Neural progenitor cell (in vitro differentiated cells): ENCODE data around the gene TRPT1.

ENCODE experiments used
- CTCF ChIP-seq: fragments of 200-600 bp; sonication (generic); IDR thresholded peaks from 2 replicates; pipeline ENCODE4 v1.5.1; 2017; ENCODE audit warnings: antibody characterized with exemption, mild to moderate bottlenecking
- EZH2 ChIP-seq: fragments of 200-600 bp; sonication (generic); IDR thresholded peaks from 2 replicates; pipeline ENCODE4 v1.6.1; 2017; ENCODE audit warnings: antibody characterized with exemption, mild to moderate bottlenecking, moderate library complexity
- EZH2phosphoT487 ChIP-seq: fragments of 200-600 bp; sonication (generic); IDR thresholded peaks from 2 replicates; pipeline ENCODE4 v1.6.1; 2017; ENCODE audit warnings: antibody characterized with exemption

GRCh38 chr11:64266339-64266738 is 40.4 kb upstream of the TRPT1 start:
- no peak for TF ChIP-seq CTCF
- no peak for TF ChIP-seq EZH2phosphoT487
- no peak for TF ChIP-seq EZH2
